Esophagus squamous epithelium (tissue), 4 donors: ENCODE results near the gene LDB2.

Experiments
- CTCF ChIP-seq, 6 experiments: fragments of 450-650 bp in 4 of 6; fragments of 200-600 bp in 2 of 6; sonication (generic) in 2 of 6; IDR thresholded peaks; one replicate each; pipeline ENCODE4 v1.5.1; 2016 to 2019; ENCODE audit warnings: antibody characterized with exemption in 6 of 6, mild to moderate bottlenecking in 4 of 6, moderate library complexity in 4 of 6
- POLR2A ChIP-seq, 4 donors: fragments of 450-650 bp; IDR thresholded peaks; one replicate each; pipeline ENCODE4 v1.6.1; 2017; ENCODE audit warnings: antibody characterized with exemption in 4 of 4, mild to moderate bottlenecking in 4 of 4, moderate library complexity in 3 of 4

DNA sequence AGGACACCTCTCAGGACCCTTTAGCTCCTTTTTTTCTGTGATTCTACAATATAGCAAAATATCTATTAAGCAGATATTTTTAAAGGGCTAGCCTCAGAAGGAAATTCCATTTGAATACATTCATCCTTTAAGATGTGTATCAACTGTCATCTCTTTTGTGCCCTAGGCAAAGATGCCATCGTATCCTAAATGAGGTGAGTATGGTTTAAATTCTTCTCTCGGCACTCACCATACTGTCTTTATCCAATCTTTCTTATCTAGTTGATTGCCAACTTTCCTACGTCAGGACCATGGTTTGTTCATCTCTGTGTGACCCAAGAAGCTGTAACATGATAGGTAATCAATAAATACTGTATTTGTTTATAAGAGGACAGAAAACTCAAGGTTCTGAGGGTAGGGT is 176.0 kb downstream of the LDB2 start:
- TF ChIP-seq CTCF (IDR thresholded peaks at IDR 0.05) (no peak), POLR2A (IDR thresholded peaks at IDR 0.05) (no peak)
